Activated CD4-positive, alpha-beta T cell treated with anti-CD3 and anti-CD28 coated beads for 36 hours (primary cell): Measurements from ENCODE around the gene BBOX1. TPM values are rescaled to one million over a fixed set of nuclear protein-coding genes. Genes with fewer than 3 reads are reported as not detected.

Experiments used
- ATAC-seq: fragments of 200-7000 bp; cut with Tn5 transposase; one replicate; pipeline ENCODE4 v1.10.0; 2021; ENCODE audit warnings: mild to moderate bottlenecking, moderate library complexity
- CTCF ChIA-PET: fragments of 350-600 bp; sonication (Branson Sonifier 250); formaldehyde crosslinking; loops from one replicate; lab custom pipeline; 2021; ENCODE audit warnings: antibody characterized with exemption; lab: Charles Lee
- POLR2A ChIA-PET: fragments of 350-600 bp; sonication (Branson Sonifier 250); formaldehyde crosslinking; loops from one replicate; lab custom pipeline; 2021; ENCODE audit warnings: antibody characterized with exemption, inconsistent platforms; lab: Charles Lee
- DNase-seq: peaks from one replicate; pipeline ENCODE4 v3.0.0-alpha.2; 2020
- H3K27ac Mint-ChIP-seq: one replicate; pipeline ENCODE4 v1.8.0; 2021; ENCODE audit warnings: mixed read lengths
- H3K27me3 Mint-ChIP-seq: one replicate; pipeline ENCODE4 v1.8.0; 2021; ENCODE audit warnings: mixed read lengths
- H3K36me3 Mint-ChIP-seq: one replicate; pipeline ENCODE4 v1.8.0; 2021; ENCODE audit warnings: low read depth, mixed read lengths
- H3K4me1 Mint-ChIP-seq: one replicate; pipeline ENCODE4 v1.8.0; 2021; ENCODE audit warnings: mixed read lengths
- H3K4me3 Mint-ChIP-seq: one replicate; pipeline ENCODE4 v1.8.0; 2021; ENCODE audit warnings: mild to moderate bottlenecking, moderate library complexity, mixed read lengths
- H3K9me3 Mint-ChIP-seq: one replicate; pipeline ENCODE4 v1.8.0; 2021; ENCODE audit warnings: low read depth, mixed read lengths
- intact Hi-C, 2 experiments: fragments of 100-400 bp; cut with DNase I in 1 of 2; cut with micrococcal nuclease in 1 of 2; formaldehyde crosslinking; loops; one replicate each; pipeline versions ENCODE4 v1.14.2 to v1.15.1; 2022 to 2024; cut with DNase I, micrococcal nuclease
- total RNA-seq, 2 experiments: library from RNA; stranded (reverse); gene quantifications; one replicate each; pipeline ENCODE4 v1.2.3, GENCODE V29; 2021

BBOX1 gene
- total RNA-seq, 2 experiments from 2014 or later: not detected

- no peaks in the 10 kb centered on the region for H3K36me3 Mint-ChIP-seq
- no peak for DNase-seq
- no peaks in the 10 kb centered on the region for H3K4me1 Mint-ChIP-seq
- no peaks in the 10 kb centered on the region for H3K27me3 Mint-ChIP-seq
- intact Hi-C loops: no loop called here
- no peak overlapping the region for H3K27ac Mint-ChIP-seq
- no peaks in the 10 kb centered on the region for H3K9me3 Mint-ChIP-seq
- CTCF ChIA-PET: no interaction called here
- H3K4me3 Mint-ChIP-seq: no peak overlapping the region
- ATAC-seq: no peak
- POLR2A ChIA-PET: interaction anchor here (0.7 kb wide), 1 partner anchor 856 kb away, joined by 3 read pairs; no protein-coding TSS in a partner anchor
Measured at GRCh38 chr11:27008811-27009535, 31.6 kb upstream of the BBOX1 start.

- no peak for ATAC-seq
- H3K27ac Mint-ChIP-seq: no peak overlapping the region
- no peaks in the 10 kb centered on the region for H3K9me3 Mint-ChIP-seq
- intact Hi-C loops: no loop called here
- no peaks in the 10 kb centered on the region for H3K27me3 Mint-ChIP-seq
- CTCF ChIA-PET: no interaction called here
- H3K36me3 Mint-ChIP-seq: no peaks in the 10 kb centered on the region
- no peaks in the 10 kb centered on the region for H3K4me1 Mint-ChIP-seq
- no peak overlapping the region for H3K4me3 Mint-ChIP-seq
- no peak for DNase-seq
- POLR2A ChIA-PET: no interaction called here
Measured at GRCh38 chr11:27011560-27012233, 28.9 kb upstream of the BBOX1 start.

- H3K27me3 Mint-ChIP-seq: no peaks in the 10 kb centered on the region
- no peak overlapping the region for H3K4me3 Mint-ChIP-seq
- no peaks in the 10 kb centered on the region for H3K4me1 Mint-ChIP-seq
- DNase-seq: no peak
- H3K27ac Mint-ChIP-seq: no peak overlapping the region
- ChIA-PET POLR2A (no interaction called here), CTCF (no interaction called here)
- no peak for ATAC-seq
- no peaks in the 10 kb centered on the region for H3K9me3 Mint-ChIP-seq
- intact Hi-C loops: no loop called here
- no peaks in the 10 kb centered on the region for H3K36me3 Mint-ChIP-seq
Measured at GRCh38 chr11:27012234-27012921, 28.2 kb upstream of the BBOX1 start.

- DNase-seq: no peak
- ATAC-seq: no peak
- intact Hi-C loops: no loop called here
- H3K4me1 Mint-ChIP-seq: no peaks in the 10 kb centered on the region
- H3K36me3 Mint-ChIP-seq: no peaks in the 10 kb centered on the region
- no peaks in the 10 kb centered on the region for H3K27me3 Mint-ChIP-seq
- ChIA-PET CTCF (no interaction called here), POLR2A (no interaction called here)
- H3K27ac Mint-ChIP-seq: no peak overlapping the region
- H3K4me3 Mint-ChIP-seq: no peak overlapping the region
- H3K9me3 Mint-ChIP-seq: no peaks in the 10 kb centered on the region
Measured at GRCh38 chr11:27013781-27014361, 26.7 kb upstream of the BBOX1 start.

GRCh38 chr11:27018902-27019529, 21.6 kb upstream of the BBOX1 start:
- H3K4me3 Mint-ChIP-seq: no peak overlapping the region
- intact Hi-C loops: no loop called here
- H3K9me3 Mint-ChIP-seq: no peaks in the 10 kb centered on the region
- no peaks in the 10 kb centered on the region for H3K27me3 Mint-ChIP-seq
- DNase-seq (no peak), ATAC-seq (no peak)
- H3K27ac Mint-ChIP-seq: no peak overlapping the region
- ChIA-PET POLR2A (no interaction called here), CTCF (no interaction called here)
- no peaks in the 10 kb centered on the region for H3K36me3 Mint-ChIP-seq
- H3K4me1 Mint-ChIP-seq: no peaks in the 10 kb centered on the region

- intact Hi-C loops: no loop called here
- POLR2A ChIA-PET: no interaction called here
Measured at GRCh38 chr11:27020751-27021150, 19.9 kb upstream of the BBOX1 start.

GRCh38 chr11:27022659-27023251, 17.9 kb upstream of the BBOX1 start:
- H3K27me3 Mint-ChIP-seq: no peaks in the 10 kb centered on the region
- DNase-seq (no peak), ATAC-seq (no peak)
- ChIA-PET CTCF (no interaction called here), POLR2A (no interaction called here)
- H3K4me1 Mint-ChIP-seq: no peaks in the 10 kb centered on the region
- no peaks in the 10 kb centered on the region for H3K9me3 Mint-ChIP-seq
- H3K4me3 Mint-ChIP-seq: no peak overlapping the region
- intact Hi-C loops: no loop called here
- H3K36me3 Mint-ChIP-seq: no peaks in the 10 kb centered on the region
- no peak overlapping the region for H3K27ac Mint-ChIP-seq

More at GRCh38 chr11:27020751-27021150, 19.9 kb upstream of the BBOX1 start:
- Mint-ChIP-seq H3K36me3 (no peaks in the 10 kb centered on the region), H3K9me3 (no peaks in the 10 kb centered on the region), H3K27me3 (no peaks in the 10 kb centered on the region), H3K27ac (no peak overlapping the region), H3K4me3 (no peak overlapping the region), H3K4me1 (no peaks in the 10 kb centered on the region)
- ATAC-seq: no peak
- CTCF ChIA-PET: no interaction called here
- no peak for DNase-seq

GRCh38 chr11:27024865-27025264, 15.8 kb upstream of the BBOX1 start:
- no peaks in the 10 kb centered on the region for H3K27me3 Mint-ChIP-seq
- ChIA-PET POLR2A (no interaction called here), CTCF (no interaction called here)

GRCh38 chr11:27025312-27025955, 15.2 kb upstream of the BBOX1 start:
- no peaks in the 10 kb centered on the region for H3K36me3 Mint-ChIP-seq
- ChIA-PET CTCF (no interaction called here), POLR2A (no interaction called here)
- ATAC-seq: no peak
- no peak for DNase-seq
- intact Hi-C loops: no loop called here
- H3K27ac Mint-ChIP-seq: no peak overlapping the region
- H3K4me1 Mint-ChIP-seq: no peaks in the 10 kb centered on the region
- no peak overlapping the region for H3K4me3 Mint-ChIP-seq
- no peaks in the 10 kb centered on the region for H3K9me3 Mint-ChIP-seq
- H3K27me3 Mint-ChIP-seq: no peaks in the 10 kb centered on the region

More at GRCh38 chr11:27024865-27025264, 15.8 kb upstream of the BBOX1 start:
- H3K27ac Mint-ChIP-seq: no peak overlapping the region
- no peaks in the 10 kb centered on the region for H3K4me1 Mint-ChIP-seq
- H3K36me3 Mint-ChIP-seq: no peaks in the 10 kb centered on the region
- H3K4me3 Mint-ChIP-seq: no peak overlapping the region
- intact Hi-C loops: no loop called here
- DNase-seq: no peak
- no peaks in the 10 kb centered on the region for H3K9me3 Mint-ChIP-seq
- ATAC-seq: no peak

- ATAC-seq: no peak
- no peak for DNase-seq
- H3K4me3 Mint-ChIP-seq: no peak overlapping the region
- no peaks in the 10 kb centered on the region for H3K4me1 Mint-ChIP-seq
- H3K9me3 Mint-ChIP-seq: no peaks in the 10 kb centered on the region
- no peaks in the 10 kb centered on the region for H3K36me3 Mint-ChIP-seq
- H3K27me3 Mint-ChIP-seq: no peaks in the 10 kb centered on the region
- ChIA-PET POLR2A (no interaction called here), CTCF (no interaction called here)
- intact Hi-C loops: no loop called here
- H3K27ac Mint-ChIP-seq: no peak overlapping the region
Measured at GRCh38 chr11:27025957-27026733, 14.5 kb upstream of the BBOX1 start.
